LHCN-M2 (cell line): Measurements from ENCODE around the gene RGS6. TPM values are rescaled to one million over a fixed set of nuclear protein-coding genes. Genes with fewer than 3 reads are reported as not detected.
A peak's percentile ranks its signal among the peaks of the same experiment; 100 is the strongest.

Experiments used
- DNase-seq: peaks from one replicate; pipeline ENCODE4 v3.0.0-alpha.2; 2012; ENCODE audit warnings: low read depth
- total RNA-seq: library from RNA; depleted of rRNA; stranded (reverse); fragments of >200 nt; gene quantifications from 2 replicates; pipeline ENCODE4 v1.2.3, GENCODE V29; 2014

Gene RGS6
- total RNA-seq, 1 experiment from 2014 or later, result under 0.01 TPM

- DNase-seq, result no peak
Measured at GRCh38 chr14:72013721-72014345, 81.6 kb downstream of the RGS6 start.

DNA sequence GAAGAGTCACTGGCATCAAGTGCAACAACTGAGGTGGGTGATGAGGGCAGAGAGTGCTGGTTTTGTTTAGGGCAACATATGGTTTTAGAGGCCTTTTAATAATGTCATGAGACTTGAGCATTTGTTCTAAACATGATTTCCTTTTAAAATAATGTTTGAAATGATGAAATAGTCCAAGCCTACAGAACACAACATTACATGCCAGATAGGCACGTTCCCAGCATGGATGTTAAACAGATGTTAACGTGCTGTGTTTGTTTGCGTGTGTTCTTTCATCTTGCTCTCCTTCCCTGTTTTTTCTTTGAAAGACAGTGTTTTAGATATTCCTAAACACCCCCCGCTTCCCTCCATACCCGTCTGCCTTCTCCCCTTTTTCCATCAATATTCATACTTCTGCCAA is 82.3 kb downstream of the RGS6 start:
- DNase-seq, result no peak

- DNase-seq, result no peak
Measured at GRCh38 chr14:72017290-72017689, 85.1 kb downstream of the RGS6 start.

DNA sequence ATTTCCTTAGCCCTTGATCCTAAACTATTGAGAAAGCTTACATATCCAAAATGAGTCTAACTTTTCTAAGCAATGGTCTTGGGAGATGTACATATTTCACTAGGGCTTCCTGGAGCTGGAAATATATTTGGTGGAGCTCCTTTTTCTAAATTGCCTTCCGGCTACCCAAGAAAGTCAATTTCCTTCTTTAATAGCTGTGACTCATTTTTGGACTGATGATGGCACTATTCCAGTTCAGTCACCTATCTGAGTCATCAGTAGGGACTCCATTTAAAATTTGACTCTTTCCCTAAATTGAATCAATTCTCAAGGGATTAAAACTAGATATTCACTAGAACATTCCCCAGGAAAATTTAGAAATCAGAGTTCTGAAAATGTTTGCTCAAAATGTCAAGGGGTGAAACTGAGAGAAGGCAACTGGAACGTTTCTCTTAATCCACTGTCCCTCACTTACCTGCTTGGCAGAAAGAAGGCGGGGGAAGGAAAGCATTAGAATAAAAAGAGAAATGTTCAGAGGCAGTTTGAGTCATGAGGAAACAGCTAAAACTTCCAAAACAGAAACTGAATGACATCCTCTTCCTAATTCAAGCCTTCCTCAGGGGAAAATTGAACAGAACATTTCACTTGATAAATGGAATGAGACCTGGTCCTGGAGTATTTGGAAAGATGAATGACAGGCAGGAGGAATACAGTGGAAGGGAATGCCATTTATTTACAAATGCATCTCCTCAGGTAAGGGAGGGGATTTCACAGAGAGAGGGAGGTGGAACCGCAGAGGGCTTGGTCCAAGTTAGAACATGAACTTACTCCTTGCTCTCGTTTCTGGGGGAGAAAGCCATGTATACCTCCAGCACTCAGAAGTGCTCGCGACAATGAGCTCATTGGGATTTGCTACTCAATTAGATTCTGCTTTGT is 91.2 kb downstream of the RGS6 start:
- DNase-seq, result peak; percentile 2

DNA sequence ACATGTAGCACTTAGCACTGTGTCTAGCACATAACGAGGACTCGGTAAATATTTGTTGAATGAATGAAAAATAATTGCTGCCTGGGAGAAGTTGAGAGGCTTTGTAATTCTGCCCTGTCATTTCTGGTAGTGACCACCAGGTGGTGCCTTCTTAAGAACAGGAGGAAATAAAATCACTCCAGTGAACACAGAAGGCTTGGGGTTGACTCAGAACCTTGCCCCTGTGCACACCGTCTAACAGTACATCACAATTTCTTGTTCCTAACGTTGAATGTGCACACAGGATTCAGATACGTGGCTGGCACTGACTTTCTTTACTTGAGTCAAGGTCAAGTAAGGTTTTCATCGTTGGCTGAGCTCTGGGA is 91.8 kb downstream of the RGS6 start:
- DNase-seq, result peak; percentile 3

GRCh38 chr14:72024504-72024903 is 92.3 kb downstream of the RGS6 start:
- DNase-seq, result no peak

- DNase-seq, result no peak
Measured at GRCh38 chr14:72026536-72026935, 94.3 kb downstream of the RGS6 start.

GRCh38 chr14:72027061-72027460 is 94.8 kb downstream of the RGS6 start:
- no peak for DNase-seq

DNA sequence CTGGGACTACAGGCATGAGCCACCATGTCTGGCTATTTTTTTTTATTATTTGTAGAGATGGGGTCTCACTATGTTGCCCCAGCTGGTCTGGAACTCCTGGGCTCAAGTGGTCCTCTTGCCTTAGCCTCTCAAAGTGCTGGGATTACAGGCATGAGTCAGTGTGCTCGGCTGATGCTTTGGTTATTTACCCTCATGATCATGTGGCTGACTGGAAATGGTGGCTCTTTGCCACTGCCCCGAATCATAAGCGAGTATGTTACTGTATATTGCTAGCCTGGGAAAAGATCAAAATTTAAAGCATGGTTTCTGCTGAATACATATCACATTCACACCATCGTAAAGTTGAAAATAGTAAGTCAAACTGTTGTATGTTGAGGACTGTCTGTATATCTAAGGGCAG is 101.1 kb downstream of the RGS6 start:
- no peak for DNase-seq

- no peak for DNase-seq
Measured at GRCh38 chr14:72040528-72040927, 108.3 kb downstream of the RGS6 start.

DNA sequence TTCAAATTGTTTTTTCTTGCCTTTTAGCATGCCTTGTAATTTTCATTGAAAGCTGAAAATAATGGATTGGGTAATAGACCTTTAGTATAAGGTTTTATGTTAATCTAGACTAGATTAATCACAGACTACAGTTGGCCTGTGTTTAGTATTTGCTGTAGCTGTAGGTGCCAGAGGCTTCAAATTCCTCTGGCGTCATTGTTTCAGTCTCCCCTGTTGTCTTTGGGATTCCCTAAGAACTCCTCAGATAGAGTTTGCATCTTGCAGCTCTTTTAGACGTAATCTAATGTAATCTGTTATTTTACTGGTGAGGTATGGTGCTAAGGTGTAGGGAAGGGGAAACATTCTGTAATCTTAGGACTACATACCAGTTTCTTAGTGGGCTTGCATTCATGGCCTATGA is 113.0 kb downstream of the RGS6 start:
- DNase-seq, result no peak

DNA sequence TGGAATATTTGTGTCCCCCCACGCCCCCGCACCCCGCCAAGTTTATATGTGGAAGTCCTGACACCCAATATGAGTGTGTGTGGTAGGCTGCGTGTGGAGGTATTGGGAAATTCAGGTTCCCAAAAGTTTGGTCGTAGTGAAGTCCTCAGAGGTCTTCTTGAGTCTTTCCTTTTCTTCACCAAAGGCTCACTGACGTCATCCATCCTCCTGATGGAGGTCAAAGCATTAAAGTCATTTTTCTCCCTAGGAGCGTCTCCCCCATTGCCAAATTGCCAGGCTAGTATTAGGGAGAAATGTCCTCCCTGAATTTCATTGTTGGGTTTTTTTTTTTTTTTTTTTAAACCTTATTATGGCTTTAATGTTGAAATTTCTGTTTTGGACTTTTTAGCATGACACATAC is 113.7 kb downstream of the RGS6 start:
- no peak for DNase-seq

DNA sequence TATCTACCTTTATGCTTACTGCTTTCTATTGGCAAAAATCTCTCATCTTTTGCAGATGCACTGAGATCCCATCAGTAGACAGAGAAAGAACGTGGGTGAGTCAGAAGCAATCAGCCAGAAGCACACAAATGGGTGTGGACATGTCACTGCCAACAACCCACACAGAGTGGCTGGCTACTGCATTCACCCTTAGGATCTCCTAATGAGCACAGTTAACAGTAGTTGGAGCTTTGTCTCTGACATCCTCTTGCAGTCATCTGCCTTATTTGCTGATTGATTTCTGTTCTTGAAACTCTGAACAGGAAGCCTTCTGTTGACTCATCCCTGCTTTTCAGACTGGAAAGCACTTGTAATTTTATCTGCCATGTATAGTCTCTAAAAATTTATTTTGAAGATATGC is 117.2 kb downstream of the RGS6 start:
- DNase-seq, result no peak

DNA sequence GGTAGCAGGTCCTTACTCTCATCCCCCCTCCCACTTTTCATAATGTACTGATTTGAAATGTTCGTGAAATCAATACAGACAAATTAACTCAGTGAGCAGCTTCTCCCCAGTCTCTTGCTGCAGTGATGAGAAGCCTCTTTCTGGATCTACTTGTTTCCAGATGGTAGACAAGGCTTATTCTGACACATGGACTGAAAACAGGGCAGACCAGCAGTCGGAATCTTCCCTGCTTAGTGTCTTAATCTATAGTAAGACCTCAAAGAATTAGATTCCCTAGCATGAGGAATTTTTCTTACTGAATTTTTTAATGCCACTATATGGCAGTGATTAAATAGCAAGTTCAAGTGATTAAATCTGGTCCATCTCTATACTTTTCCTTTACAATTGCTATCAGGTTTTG is 120.1 kb downstream of the RGS6 start:
- DNase-seq, result no peak

DNA sequence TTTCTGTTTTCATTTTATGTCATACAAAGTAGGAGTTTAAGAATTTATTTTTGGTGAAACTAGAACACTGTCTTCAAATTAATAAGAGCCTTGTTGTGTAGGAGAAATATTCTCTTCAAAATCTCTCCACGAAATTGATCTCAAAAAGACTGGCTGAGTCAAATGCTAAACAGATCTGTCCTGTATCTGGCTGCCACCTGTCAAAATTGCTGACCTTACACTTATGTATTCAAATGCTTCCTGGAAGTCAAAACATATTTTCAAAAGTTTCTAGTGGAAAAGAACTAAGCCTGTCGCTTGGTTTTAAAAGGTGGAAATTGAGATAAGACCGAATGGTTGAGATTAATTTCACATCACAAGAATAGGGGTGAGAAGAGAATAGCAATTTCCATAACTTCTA is 121.4 kb downstream of the RGS6 start:
- DNase-seq, result no peak

GRCh38 chr14:72054911-72055310 is 122.7 kb downstream of the RGS6 start:
- DNase-seq, result no peak

DNA sequence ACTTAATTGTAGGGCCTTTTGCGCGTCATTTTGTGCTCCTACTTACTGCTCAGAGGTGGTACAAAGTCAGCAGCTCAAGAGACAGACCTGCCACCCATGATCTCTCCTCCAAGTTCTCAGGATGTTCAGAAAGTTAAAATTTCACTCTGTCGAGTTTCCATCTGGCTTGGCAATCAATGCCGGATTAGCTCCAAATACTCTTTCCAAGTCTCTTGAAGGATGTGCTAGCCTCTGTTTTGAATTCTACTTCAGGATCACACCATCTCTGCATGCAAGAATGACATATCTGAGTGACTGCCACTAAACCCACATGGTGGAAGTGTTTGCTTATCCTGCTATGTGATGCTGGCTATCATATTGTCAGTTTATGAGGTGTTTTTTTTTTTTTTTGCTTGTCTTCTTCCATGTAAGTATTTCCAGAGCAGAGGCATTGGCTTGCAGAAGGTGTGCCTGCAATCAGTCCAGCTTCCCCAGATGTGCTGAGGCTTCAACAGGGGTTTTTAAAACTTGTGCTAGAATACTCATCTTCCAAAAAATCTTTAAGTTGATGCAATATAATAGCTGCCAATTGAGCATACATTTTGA is 125.6 kb downstream of the RGS6 start:
- no peak for DNase-seq

DNA sequence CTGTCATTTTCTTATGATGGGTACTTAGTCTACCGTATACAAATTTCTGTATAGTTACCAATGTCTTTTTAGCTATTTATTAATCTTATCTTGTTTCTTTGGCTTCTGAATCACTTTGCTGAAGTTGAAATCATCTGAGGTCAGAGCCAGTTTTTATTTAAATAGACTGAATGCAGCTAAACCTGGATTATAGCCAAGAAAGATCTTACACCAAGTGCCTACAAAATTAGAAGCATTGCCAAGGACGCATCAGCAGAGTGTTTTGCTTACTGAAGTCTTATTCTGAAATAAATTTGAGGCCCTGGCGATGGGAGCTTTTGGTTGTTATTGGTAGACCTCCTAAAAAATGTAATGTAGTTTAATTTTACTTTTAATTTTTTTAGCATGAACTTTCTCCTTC is 128.2 kb downstream of the RGS6 start:
- no peak for DNase-seq

- no peak for DNase-seq
Measured at GRCh38 chr14:72060917-72061316, 128.7 kb downstream of the RGS6 start.

DNA sequence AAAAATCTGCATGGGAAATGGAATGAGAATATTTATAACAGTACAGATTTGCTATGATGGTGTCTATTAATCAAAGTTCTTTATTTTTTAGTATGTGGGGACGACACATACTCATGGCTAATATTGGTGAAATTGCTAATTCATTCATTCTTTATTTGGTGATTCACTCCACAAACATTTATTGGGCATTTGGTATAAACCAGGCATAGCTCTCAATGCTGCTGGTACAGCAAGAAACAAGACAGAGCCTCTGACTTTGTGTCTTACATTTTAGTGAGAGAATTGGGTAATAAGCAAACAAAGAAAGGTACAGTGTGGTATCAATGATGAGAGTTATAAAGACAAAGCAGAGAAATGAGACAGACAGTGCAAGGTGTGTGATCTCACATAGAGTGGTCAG is 129.5 kb downstream of the RGS6 start:
- no peak for DNase-seq

DNA sequence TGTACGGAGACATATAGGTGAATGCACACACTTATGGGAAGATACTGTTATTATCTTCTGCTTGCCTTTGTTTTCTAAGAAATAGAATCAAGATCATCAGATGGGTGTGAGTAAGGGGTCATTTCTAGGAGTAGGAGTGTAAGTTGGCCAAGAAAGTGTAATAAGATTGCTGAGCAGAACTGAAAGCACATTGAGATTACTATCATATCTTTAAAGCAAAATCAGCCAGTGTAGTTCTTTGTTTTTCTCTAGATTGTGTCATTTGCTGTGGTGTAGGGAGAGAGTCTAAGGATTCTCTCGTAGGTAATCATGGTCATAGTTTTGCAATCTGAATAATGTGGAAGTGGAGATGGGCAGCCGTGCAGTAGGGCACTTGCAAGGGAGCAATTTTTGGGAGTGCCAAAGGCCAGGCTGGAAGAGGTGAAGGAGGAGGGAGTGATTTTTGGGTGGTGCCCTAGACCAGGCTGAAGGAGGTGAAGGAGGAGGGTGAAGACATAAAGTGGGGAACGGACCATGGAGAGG is 131.6 kb downstream of the RGS6 start:
- DNase-seq, result no peak

- DNase-seq, result no peak
Measured at GRCh38 chr14:72064501-72064900, 132.3 kb downstream of the RGS6 start.

DNA sequence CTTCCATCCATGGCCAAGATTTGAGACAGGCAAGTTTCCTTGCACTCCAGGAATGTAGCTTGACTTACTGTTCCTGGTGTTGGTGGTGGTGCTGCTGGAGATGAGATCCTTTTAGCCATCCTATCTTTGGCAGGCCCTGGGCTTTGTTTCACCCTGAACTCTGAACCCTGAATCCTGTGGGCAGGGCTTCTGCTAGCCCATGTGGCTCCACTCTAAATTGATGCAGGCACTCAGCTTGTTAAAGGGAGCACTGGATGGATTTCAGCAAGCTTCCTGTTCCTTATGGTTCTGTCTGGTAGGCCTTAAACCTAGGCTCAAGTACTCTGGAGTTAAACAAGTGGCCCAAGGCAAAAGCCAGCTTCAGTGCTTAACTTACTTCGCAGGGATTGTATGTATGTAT is 138.2 kb downstream of the RGS6 start:
- DNase-seq, result no peak
